Nephron progenitor cell (in vitro differentiated cells): ENCODE data around the gene LPP.

Experiments used
- DNase-seq: peaks from one replicate; pipeline ENCODE4 v3.0.0; 2021
- H3K27ac Mint-ChIP-seq: 2 replicates; pipeline ENCODE4 v1.8.0; 2021; ENCODE audit warnings: mild to moderate bottlenecking, moderate library complexity, mixed read lengths
- H3K27me3 Mint-ChIP-seq: 2 replicates; pipeline ENCODE4 v1.8.0; 2021; ENCODE audit warnings: mild to moderate bottlenecking, low read depth, mixed read lengths; ENCODE audit not compliant: poor library complexity
- H3K36me3 Mint-ChIP-seq: 2 replicates; pipeline ENCODE4 v1.8.0; 2021; ENCODE audit warnings: low read depth, mixed read lengths
- H3K4me1 Mint-ChIP-seq: 2 replicates; pipeline ENCODE4 v1.8.0; 2021; ENCODE audit warnings: mixed read lengths
- H3K4me3 Mint-ChIP-seq: 2 replicates; pipeline ENCODE4 v1.8.0; 2021; ENCODE audit warnings: mild to moderate bottlenecking, moderate library complexity, mixed read lengths
- H3K9me3 Mint-ChIP-seq: 2 replicates; pipeline ENCODE4 v1.8.0; 2021; ENCODE audit warnings: mild to moderate bottlenecking, moderate library complexity, mixed read lengths
- CTCF ChIP-seq: fragments of 200-600 bp; sonication (generic); IDR thresholded peaks from 2 replicates; pipeline ENCODE4 v1.5.0; 2021; ENCODE audit warnings: antibody characterized with exemption

Gene LPP

GRCh38 chr3:188742755-188743550 lies 589.0 kb downstream of the LPP start:
- H3K4me3 Mint-ChIP-seq = no peak overlapping the region
- H3K4me1 Mint-ChIP-seq = no peaks in the 10 kb centered on the region
- peak overlapping the region; percentile 35 for H3K27ac Mint-ChIP-seq
- no peak for DNase-seq
- H3K36me3 Mint-ChIP-seq = no peaks in the 10 kb centered on the region
- H3K9me3 Mint-ChIP-seq = no peaks in the 10 kb centered on the region
- H3K27me3 Mint-ChIP-seq = no peaks in the 10 kb centered on the region
- TF ChIP-seq CTCF = no peak

GRCh38 chr3:188744166-188744565 lies 590.2 kb downstream of the LPP start:
- Mint-ChIP-seq H3K27me3 (no peaks in the 10 kb centered on the region), H3K9me3 (no peaks in the 10 kb centered on the region), H3K4me1 (no peaks in the 10 kb centered on the region), H3K36me3 (no peaks in the 10 kb centered on the region), H3K4me3 (no peak overlapping the region), H3K27ac (no peak overlapping the region)
- no peak for DNase-seq
- no peak for TF ChIP-seq CTCF

- no peaks in the 10 kb centered on the region for H3K9me3 Mint-ChIP-seq
- DNase-seq = no peak
- H3K36me3 Mint-ChIP-seq = no peaks in the 10 kb centered on the region
- no peaks in the 10 kb centered on the region for H3K27me3 Mint-ChIP-seq
- H3K27ac Mint-ChIP-seq = no peak overlapping the region
- no peak for TF ChIP-seq CTCF
- no peak overlapping the region for H3K4me3 Mint-ChIP-seq
- no peaks in the 10 kb centered on the region for H3K4me1 Mint-ChIP-seq
Observed at GRCh38 chr3:188745031-188745430, 591.1 kb downstream of the LPP start.

- DNase-seq = no peak
- H3K27ac Mint-ChIP-seq = no peak overlapping the region
- no peaks in the 10 kb centered on the region for H3K27me3 Mint-ChIP-seq
- no peak overlapping the region for H3K4me3 Mint-ChIP-seq
- no peaks in the 10 kb centered on the region for H3K36me3 Mint-ChIP-seq
- no peaks in the 10 kb centered on the region for H3K9me3 Mint-ChIP-seq
- H3K4me1 Mint-ChIP-seq = no peaks in the 10 kb centered on the region
- no peak for TF ChIP-seq CTCF
Observed at GRCh38 chr3:188746291-188746783, 592.4 kb downstream of the LPP start.

GRCh38 chr3:188747489-188747888 lies 593.5 kb downstream of the LPP start:
- Mint-ChIP-seq H3K36me3 (no peaks in the 10 kb centered on the region), H3K4me3 (no peak overlapping the region), H3K4me1 (no peaks in the 10 kb centered on the region), H3K27me3 (no peaks in the 10 kb centered on the region), H3K9me3 (no peaks in the 10 kb centered on the region), H3K27ac (no peak overlapping the region)
- no peak for TF ChIP-seq CTCF
- DNase-seq = no peak
